HG02938 (cell line): ENCODE data around the gene MYG1.

Experiments used
- ATAC-seq: cut with Tn5 transposase; IDR thresholded peaks from one replicate; pipeline ENCODE4 v1.9.1; 2021; ENCODE audit warnings: mild to moderate bottlenecking, moderate library complexity; ENCODE audit not compliant: unreplicated experiment

MYG1 gene

DNA sequence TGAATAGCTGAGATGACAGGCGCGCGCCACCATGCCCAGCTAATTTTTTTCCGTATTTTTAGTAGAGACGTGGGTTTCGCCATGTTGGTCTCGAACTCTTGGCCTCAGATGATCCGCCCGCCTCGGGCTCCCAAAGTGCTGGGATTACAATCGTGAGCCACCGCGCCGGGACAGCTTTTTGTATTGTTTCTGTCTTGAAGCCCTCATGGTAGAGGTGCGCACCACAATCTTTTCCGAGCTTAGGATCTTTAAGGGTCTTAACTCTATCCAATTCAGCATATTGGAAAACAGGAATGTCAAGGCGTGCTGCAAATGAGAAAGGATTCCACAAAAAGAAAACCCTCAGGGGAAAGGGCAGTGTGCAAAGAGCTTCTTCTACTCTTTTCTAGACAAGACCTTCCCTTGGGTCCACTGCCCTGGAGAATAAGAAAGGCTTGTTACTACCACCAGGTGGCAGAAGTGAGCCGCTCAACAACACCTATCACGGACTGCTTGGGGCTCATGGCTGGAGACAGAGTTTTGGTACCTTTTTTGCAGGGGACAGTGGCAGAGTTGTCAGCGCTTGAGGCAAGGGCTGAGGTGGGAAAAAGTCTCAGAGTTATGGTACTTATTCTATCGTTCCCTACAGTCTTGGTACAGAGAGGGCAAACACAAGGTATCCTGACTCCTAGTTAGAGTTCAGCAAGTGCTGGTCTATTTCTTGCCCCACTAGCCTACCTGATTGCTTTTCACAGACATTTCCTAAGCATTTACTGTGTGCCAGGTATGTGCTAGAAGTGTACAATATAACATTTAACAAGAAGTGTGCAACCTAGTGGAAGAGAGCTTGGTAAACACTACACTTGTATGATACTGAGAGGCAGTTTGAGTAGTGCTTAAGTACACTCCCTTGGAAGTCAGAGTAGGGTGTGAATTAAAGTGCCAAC is 53.1 kb downstream of the MYG1 start:
- peak; percentile 75 for ATAC-seq

DNA sequence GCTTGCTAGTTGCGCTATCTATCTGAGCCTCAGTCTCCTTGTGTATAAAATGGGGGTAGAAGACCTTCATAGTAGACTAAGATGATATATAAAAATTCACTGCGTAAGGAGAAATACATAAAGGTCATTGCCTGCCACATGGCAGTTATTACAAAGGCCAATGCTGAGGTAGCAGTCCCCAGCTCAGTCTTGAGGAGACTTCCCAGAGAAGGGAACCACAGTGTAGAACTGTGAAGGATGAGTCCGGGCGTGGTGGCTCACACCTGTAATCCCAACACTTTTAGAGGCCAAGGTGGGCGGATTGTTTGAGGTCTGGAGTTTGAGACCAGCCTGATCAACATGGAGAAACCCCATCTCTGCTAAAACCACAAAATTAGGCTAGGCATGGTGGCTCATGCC is 53.8 kb downstream of the MYG1 start:
- no peak for ATAC-seq

DNA sequence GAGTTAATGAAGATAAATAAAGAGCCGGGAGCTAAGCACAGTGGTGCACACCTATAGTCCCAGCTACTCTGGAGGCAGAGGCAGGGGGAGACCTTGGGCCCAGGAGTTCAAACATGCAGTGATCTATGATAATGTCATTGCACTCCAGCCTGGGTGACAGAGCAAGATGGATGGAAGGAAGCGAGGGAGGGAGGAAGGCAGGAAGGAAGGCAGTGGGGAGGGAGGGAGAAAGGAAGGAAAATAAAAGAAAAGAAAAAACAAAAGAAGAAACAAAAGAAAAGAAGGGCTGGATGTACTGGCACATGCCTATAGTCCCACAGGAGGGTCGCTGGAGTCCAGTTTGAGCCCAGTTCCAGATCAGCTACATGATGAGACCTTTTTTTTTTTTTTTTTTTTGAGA is 55.6 kb downstream of the MYG1 start:
- no peak for ATAC-seq
